COLO829 (cell line): Measurements from ENCODE around the gene PAEP.
"Not testable (repeated sequence)": the region's sequence is repeated elsewhere in the genome, so short reads cannot be mapped to it uniquely, and the experiment has no call there.

Source experiments
- DNase-seq: peaks from one replicate; pipeline ENCODE4 v3.0.0; 2012; ENCODE audit warnings: low spot score

Gene PAEP

DNA sequence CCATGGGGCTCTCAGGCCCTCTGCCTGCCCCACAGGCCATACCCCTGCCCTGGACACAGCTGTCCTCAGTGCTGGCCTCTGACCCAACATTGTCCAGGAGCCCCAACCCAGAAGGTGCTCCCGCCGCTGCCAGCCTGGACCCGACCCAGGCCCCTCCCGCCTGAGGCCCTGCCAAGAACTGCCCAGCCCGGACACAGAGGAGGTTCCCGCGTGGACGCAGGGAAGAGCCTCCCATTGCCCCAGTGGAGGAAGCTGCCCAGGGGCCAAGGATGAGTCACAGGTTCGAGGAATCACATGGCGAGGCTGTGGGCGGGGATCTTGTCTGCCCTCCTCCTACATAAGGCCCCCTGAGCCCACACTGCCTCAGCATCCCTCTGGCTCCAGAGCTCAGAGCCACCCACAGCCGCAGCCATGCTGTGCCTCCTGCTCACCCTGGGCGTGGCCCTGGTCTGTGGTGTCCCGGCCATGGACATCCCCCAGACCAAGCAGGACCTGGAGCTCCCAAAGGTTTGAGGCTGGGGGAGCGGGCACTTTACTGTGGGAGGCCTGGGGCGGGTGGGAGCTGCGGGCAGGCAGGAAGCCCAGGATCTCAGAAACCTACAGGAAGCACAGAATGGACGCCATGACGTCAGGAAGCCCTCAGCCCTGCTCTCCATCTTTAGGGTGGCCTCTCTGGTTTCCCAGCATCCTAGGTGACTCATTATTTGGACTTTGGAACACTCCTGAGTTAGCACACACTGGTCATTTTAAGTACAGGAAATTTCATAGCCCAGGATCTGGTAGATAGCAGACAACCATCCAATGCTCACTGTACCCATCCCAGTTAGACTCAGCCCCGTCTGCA lies at the start of gene PAEP:
Gene PAEP (plus strand): TSS at position 366 of the 844 bp plus-strand sequence.
- DNase-seq: peak; percentile 31

DNA sequence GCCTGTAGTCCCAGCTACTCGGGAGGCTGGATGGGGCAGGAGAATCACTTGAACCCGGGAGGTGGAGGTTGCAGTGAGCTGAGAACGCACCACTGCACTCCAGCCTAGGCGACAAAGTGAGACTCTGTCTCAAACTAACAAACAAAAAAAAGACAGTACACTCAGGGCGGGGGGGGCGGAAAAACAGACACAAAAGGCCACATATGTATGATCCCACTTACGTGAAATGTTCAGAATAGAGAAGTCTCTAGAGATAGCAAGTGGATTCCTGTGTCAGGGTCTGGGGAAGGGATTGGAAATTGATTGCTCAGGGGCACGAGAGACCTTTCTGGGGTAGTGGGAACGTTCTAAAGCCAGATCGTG lies 49.3 kb upstream of the PAEP start:
- DNase-seq: no peak

DNA sequence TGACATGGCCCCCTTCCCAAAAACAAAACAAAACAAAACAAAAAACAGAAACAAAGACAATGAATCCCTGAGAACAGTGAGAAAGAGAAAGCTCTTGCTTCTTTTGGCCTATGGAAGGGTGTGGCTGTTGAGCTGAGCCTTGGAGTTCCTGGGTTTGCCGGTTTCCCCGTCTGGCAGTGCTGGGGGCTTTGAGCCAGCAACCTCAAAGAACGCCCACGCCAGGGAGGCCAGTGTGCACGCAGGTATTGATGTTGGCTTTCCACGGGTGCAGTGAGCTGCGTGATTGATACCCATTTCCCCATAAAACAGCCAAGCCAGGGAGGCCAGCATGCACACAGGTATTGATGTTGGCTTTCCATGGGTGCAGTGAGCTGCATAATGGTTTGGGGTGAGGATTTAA lies 48.7 kb upstream of the PAEP start:
- DNase-seq: no peak

DNA sequence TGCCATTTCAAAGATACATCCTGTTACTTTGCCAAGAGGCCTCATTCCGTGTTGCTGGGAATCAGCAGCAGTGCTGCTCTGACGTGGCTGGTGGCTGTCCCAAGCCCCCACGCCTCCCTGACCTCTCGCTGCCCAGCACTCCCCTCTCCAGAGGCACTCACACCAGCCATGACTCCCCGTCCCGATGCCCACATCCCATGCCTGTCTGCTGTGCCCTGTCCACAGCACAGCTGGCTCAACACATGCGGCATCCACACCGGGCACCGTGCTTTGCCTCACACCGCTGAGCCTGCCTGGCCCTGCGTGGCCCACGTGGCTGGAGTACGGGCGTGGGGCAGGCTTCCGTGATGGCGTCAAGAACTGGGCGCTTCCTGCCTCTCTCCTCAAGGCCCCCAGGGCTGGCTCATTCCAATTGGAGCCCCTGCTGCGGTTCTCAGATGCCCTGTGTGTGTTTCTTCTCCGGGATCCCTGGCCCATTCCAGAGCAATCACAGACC lies 48.2 kb upstream of the PAEP start:
- DNase-seq: no peak

DNA sequence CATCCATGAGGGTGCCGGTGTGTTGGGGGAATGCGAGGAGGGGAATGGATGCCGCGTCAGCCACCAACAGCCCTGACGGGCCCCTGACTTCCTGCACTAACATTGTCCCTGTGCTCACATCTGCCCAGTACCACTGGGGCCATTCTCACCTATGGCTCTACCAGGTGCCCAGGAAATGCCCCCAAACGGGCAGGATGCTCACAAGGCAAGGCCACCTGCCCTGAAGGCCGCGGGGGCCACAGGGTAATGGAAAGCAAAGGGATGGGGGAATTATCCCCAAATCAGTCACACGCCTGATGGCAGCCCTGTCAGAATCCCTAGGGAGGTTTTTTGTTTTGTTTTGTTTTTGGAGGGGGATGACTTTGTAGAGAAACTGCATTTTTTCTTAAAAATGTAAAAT lies 47.6 kb upstream of the PAEP start:
- DNase-seq: not testable (repeated sequence)

DNA sequence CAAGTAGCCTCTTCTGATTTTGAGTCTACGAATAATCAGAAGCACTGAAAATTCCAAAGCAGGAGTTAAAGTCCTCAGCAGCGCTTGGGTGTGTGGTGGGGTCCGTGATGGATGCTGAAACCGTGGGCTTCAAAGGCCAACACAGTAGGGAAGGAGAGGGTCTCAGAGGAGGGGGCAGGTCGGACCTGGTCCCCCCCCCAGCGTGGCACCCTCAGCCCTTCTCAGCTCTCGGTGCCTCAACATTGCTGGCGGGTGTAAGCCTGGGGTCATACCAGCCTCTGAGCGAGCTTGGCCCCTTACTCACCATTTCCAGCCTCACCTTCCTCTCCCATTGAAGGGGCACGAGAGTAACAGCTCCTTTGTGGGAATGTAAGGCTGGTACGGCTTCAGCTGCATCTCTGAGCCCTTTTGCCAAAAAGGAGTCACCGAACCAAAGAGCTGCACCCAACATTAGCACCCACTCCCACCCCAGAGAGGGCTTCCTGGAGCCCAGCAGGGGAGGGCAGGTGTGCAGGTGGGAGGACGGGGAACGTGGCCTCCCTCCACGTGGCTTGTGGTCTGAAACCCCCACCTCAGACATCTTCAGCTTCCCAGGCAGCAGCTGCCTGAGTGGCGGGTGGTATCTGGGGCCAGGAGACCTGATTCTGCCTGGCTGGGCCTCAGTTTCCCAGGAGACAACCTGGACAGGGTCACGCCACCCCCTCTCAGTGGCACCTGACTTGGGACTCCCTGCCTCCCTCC lies 47.0 kb upstream of the PAEP start:
- DNase-seq: no peak

DNA sequence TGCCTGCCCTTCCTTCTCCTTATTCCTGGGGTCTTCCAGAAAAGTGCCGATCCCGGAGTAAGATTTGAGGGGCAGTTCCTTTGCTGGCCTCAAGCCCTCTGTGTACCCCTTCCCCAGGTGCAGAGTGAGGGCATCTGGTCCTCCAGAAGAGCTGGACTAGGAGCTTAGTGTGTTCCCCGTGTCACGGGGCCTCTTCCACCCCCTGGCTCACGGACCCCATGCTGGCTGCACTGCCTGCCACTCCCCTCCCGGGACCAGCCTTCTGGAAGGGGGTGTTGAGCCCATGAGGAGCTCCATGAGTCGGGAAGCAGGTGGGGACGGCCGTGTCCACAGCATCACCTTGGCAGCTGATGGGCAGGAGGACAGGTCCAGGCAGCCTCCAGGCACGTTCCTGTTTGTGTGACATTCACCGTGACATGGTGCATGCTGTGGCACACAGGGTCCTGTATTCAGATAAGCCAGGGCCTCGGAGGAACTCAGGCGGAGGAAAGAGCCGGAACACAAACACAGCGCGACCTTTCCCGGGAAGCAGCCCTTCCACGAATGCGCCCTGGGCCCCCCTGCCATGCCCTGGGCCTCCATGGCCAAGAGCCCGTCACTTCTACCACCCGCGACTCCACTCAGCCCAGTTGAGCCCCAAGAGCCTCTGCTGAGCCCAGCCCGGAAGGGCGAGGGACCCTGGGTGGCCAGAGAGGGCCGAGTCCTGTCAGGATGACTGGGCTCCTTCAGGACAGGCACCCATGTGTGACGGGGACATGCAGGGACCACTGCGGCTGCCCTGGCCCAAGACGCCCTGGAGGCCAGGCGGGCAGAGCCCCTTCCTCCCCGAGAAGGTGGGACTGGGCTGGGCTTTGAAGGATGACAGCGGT lies 46.2 kb upstream of the PAEP start:
- DNase-seq: no peak

DNA sequence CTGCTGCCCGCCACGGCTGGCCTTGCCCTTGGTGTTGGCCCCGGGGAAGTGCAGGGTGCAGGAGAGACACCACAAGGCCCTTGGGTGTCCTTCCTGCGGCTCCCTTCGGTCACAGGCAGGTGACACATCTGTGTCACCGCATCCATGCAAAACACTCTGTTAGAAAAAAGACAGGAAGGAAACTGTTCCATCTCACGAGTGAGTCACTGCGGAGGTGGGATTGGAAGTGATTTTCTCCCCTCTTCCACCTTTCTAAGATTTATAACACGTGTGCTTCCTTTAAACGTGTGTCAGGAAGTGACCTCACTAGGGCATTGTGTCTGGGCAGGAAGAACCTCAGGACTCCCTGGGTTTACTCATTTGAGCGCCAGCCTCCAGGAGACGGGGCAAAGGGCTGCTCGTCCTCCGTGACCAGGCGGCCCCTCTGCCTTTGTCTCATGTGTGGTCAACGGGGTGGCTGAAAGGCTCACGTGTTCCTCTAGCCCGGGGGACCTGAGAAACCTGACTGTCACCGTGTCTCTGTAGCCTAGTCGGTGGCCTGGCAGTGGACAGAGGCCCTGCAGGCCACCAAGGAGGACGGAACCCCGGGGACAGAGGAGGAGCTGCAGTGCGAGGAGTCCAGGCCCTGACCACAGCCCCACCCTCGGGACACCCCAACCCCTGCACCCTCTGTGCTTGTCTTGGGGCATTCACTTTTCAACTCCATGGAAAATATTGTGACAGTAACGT lies 45.3 kb upstream of the PAEP start:
- DNase-seq: no peak

DNA sequence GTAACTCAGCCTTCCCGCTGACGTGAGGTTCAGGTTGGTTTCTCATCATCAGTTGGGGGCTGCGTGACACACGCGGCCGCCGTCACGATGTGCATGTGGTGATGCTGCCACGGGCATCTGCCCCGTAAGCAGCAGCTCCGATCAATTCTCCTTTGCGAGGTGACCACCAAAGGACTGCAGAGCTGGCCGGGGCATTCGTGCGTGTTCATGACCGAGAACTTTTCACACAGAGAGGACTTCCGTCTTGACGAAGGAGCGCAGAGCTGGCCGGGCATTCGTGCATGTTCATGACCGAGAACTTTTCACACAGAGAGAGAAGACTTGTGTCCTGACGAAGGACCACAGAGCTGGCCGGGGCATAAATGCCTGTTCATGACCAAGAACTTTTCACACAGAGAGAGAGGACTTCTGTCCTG lies 44.1 kb upstream of the PAEP start:
- DNase-seq: no peak

DNA sequence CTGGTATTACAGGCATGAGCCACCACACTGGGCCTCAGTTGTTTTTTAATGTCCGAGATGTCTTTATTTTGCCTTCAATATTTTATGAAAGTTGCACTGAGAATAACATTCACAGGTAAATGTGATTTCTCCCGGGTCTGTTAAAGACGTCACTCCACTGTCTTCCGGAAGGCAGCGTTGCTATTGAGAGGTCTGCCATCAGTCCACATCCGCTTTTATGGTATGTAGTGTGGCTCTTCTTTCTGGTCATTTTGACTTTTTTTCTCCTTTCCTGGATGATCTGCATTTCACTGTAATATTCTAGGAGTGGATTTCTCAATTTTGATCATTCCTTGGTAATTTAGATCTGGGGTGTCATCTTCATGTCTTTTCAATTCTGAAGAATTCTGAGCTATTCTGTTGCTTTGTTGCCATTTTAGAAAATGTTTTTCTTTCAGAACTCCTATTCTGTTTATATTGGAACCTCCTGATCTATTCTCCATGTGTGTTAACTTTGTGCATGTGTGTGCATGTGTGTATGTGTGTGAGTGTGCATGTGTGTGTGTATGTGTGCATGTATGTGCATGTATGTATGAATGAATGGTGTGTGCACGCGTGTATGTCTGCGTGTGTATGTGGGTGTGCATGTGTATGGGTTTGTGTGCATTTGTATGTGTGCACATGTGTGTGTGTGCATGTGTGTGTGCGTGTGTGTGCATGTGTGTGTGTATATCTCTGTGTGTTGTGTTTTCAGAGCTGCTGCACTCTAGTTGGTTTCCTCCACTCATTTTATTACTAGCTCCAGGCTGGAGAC lies 42.2 kb upstream of the PAEP start:
- DNase-seq: no peak

DNA sequence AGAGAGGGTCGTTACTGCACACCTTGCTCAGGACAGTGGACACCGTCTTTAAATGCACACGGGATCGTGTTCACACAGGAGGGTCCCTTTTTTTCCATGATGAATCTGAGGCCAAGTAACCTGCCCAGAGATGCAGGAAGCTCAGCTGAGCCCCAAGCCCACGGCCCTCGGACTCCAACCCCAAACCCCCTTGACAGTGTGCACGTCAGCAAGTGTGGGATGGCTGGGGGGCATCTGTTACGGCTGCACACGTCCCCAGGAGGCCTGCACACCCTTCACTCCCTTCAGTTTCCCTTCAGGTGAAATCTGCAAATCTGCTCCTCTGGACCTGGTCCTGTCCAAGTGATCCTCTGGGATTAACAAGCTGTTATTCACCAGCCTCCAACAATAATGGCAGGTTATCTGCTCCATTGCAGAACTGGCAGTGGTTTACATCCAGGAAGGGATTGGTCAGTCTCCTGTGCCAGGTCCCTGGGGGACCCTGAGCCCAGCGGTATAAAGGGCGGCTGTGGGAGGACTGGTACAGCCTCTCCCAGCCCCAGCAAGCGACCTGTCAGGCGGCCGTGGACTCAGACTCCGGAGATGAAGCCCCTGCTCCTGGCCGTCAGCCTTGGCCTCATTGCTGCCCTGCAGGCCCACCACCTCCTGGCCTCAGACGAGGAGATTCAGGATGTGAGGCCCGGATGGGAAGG lies 40.5 kb upstream of the PAEP start, which contains the start of gene LCN1:
Gene LCN1 (plus strand): TSS at position 525 of the 692 bp plus-strand sequence. CDS start 58 bp downstream, at position 583.
- DNase-seq: no peak

DNA sequence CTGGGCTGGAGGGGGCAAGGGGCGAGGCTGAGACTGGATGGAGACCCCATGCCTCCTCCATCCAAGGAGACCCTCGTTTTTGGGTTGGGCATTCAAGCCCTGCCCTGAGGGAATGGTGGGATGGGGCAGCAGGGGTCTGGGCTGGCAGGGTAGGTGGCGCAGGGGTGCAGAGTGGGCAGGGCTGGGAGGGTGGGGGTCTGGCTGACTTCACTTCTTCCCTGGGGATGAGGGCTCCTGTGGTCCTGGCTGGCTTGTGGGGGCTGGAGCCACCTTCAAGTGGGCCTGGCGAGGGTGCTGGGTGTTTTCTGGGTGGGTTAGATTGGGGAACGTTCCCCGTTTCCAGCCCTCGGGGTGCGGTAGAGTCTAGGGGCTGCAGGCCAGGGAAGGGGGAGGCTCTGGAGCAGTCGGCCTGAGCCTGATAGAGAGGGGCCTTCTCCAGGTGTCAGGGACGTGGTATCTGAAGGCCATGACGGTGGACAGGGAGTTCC lies 39.9 kb upstream of the PAEP start:
- DNase-seq: no peak

DNA sequence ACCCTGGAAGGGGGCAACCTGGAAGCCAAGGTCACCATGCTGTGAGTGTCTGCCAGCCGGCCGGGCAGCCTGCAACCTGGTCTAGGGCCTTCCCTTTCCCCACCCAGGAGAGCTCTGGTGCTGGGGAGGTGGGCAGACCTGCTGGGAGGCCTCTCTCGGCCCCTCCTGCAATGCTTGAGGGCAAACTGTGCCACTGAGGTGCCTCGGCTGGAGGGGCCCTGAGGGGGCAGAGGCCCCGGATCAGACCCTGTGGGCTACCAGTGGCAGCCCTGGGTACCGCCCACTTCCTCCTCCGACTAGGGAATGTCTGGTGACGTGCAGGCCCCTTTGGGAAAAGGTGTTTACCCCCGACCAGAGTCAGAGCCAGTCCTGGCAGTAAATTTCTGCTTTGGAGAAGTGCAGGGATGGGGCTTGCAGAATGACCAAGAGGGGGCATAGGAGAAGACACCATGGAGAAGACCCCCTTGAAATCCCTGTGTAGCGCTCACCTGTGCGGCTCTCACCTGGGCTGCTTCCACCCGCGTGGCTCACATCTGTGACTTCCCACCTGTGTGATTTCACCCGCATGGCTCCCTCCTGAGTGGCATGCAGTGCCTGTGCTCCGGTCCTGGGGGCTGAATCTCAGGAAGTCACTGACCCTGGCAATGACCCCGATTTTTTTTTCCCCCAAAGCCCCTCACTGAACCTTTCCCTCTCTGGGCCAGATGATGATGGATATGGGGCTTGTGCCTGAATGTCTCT lies 39.2 kb upstream of the PAEP start:
- no peak for DNase-seq

DNA sequence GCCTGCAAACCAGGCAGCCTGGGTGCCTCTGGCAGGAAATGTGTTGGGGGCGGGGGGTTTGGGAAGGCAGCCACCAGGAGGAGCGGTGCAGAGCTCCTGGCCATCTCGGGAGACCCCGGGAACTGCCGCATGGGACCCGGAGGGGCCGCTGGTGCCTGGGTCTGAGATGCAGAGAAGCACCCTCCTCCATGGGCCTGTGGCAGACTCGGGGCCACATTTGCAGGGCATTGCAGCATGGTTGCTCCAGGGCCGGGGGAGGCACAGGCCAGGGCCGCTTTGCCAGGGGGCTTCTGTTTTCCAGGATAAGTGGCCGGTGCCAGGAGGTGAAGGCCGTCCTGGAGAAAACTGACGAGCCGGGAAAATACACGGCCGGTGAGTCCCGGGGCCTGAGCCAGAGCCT lies 38.6 kb upstream of the PAEP start:
- no peak for DNase-seq

DNA sequence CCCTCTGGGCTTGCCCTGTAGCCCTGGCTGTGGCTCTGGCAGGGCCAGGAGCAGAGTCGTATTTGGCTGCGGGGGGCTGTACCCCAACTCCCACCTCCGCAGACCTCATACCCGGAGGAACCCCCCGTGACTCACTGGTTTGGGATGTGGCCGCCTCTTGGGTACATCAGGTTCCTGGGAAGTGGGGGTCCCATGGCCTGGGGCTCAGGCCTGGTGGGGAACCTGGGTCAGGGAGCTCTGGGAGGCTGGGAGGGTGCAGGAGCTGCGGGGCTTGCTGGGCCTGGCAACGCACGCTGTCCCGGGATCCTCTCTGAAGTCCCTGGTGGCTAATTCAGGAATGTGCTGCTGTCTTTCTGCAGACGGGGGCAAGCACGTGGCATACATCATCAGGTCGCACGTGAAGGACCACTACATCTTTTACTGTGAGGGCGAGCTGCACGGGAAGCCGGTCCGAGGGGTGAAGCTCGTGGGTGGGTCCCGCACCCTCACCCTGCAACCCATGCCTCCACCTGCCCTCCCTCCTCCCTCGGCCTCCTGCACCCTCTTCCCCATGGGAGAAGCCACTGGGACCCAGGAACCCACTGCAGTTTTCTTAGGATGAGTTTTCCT lies 37.9 kb upstream of the PAEP start:
- DNase-seq: no peak

DNA sequence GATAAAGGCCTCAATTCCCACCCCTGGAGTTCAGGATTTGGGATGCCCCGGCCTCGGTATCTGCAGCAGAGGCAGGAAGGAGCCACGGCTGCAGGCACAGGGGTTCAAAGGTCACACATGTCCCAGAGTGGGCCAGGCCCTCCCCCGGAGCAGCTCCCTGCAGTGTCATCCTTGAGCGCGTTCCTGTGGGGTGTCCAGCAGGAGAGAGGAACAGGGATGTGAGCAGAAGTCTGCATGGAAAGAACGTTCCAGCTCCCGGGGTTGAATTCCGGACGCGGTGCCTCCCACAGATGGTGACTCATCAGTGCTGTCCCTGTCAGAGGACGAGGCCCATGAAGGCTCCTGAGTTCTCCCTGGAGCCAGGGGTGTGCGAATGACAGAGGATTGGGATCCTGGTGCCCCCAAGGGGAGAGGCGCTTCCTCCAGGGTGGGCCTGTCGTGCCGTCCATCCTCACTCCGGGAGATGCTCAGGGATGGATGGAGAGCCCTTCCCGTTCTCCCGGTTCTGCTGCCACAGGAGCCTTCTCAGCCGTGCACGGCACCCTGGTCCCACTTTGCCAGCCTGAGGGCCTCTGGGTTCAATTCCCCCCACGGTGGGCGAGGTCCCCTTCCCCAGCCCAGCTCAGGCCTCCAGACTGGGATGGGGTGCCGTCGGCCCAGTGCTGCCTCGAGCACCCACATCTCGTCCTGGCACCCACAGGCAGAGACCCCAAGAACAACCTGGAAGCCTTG lies 37.3 kb upstream of the PAEP start:
- no peak for DNase-seq

DNA sequence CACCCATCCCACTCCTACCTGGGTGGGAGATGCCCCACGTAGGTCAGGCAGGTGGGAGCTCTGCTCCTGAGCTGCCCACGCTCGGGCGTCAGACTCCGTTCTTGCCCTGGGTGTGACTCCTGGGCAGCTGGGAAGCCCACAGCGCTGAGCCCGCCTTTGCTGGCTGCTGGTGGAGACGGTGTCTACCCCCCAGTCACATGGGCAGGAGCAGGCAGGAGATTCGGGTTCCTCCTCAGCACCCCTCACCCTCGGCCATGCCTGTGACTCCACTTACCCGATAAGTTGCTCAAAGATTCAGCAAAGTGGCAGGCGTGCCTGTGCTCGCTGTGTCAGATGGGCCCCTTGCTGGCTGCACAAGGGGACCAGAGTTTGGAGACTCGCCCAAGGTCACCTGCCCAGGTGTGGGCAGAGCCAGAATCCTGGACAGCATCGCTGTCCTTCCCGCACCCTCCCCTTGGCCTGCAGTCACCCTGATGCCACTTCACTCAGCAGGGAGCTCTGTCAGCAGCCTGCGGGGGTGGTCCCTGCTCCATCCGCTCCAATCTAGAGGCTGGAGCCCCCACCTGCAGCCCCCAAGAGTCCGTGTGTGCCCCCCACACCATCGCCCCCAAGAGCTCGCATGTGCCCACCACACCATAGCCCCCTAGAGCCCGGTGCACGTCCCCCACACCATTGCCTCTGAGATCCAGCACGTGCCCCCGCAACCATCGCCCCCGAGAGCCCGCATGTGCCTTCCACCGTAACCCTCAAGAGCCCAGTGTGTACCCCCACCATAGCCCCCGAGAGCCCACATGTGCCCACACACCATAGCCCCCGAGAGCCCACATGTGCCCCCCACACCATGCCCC lies 36.1 kb upstream of the PAEP start:
- DNase-seq: no peak
